GM12878 (cell line): Measurements from ENCODE around the gene PARP8. TPM values are rescaled to one million over a fixed set of nuclear protein-coding genes. Genes with fewer than 3 reads are reported as not detected.
A peak's percentile ranks its signal among the peaks of the same experiment; 100 is the strongest.

Source experiments
- ATAC-seq: fragments of 200-7000 bp; cut with Tn5 transposase; 3 replicates; pipeline ENCODE4 v1.9.1; 2020; ENCODE audit warnings: mild to moderate bottlenecking, moderate library complexity
- BruUV-seq: library from RNA; stranded (reverse); fragments of 400-500 nt; replicated peaks from 2 replicates; lab custom pipeline; 2021; lab: Mats Ljungman, UMichigan
- CTCF ChIA-PET: fragments of 300-600 bp; sonication (Branson Sonifier 250); formaldehyde crosslinking; extraction: SDS; loops from one replicate; lab custom pipeline; 2021; ENCODE audit warnings: inconsistent platforms; lab: Yijun Ruan, JAX
- POLR2A ChIA-PET: fragments of 350-600 bp; formaldehyde crosslinking; extraction: SDS; loops from one replicate; lab custom pipeline; 2021; ENCODE audit warnings: inconsistent platforms; lab: Charles Lee
- RAD21 ChIA-PET: fragments of 300-600 bp; sonication (Branson Sonifier 250); formaldehyde crosslinking; loops from one replicate; lab custom pipeline; 2023; ENCODE audit warnings: antibody characterized with exemption; ENCODE audit not compliant: unreplicated experiment; lab: Charles Lee
- SMC1A ChIA-PET: fragments of 300-600 bp; sonication (Branson Sonifier 250); formaldehyde crosslinking; loops from one replicate; lab custom pipeline; 2023; ENCODE audit not compliant: unreplicated experiment, uncharacterized antibody; lab: Charles Lee
- DNase-seq: peaks from one replicate; pipeline ENCODE4 v3.0.0-alpha.2; 2011; ENCODE audit warnings: low read depth, low spot score
- FAIRE-seq: peaks from 3 replicates; lab custom pipeline; 2011; peaks lifted over from hg19 to GRCh38; lab: Jason Lieb, UNC
- H2AFZ ChIP-seq: 2 replicates; pipeline ENCODE4 v1.6.0; 2011; ENCODE audit warnings: low read depth, low read length, control low read depth; ENCODE audit not compliant: control insufficient read depth
- H3K27ac ChIP-seq: 2 replicates; pipeline ENCODE4 v1.5.1; 2011; ENCODE audit warnings: control low read depth; ENCODE audit not compliant: control insufficient read depth, insufficient read depth
- H3K27me3 ChIP-seq, 2 experiments: replicated peaks in 1 of 2; 2 replicates each; pipeline versions ENCODE4 v1.6.0 to v1.6.1; 2011; ENCODE audit warnings: low read length in 1 of 2; ENCODE audit not compliant: control insufficient read depth in 2 of 2, insufficient read depth in 2 of 2
- H3K36me3 ChIP-seq, 2 experiments: 2 replicates each; pipeline ENCODE4 v1.5.1; 2011; ENCODE audit warnings: low read length in 1 of 2; ENCODE audit not compliant: control insufficient read depth in 2 of 2, insufficient read depth in 2 of 2
- H3K4me1 ChIP-seq: 2 replicates; pipeline ENCODE4 v1.6.1; 2011; ENCODE audit warnings: mild to moderate bottlenecking, low read length, moderate library complexity, mixed read lengths; ENCODE audit not compliant: control insufficient read depth, insufficient read depth
- H3K4me2 ChIP-seq: 2 replicates; pipeline ENCODE4 v1.6.0; 2011; ENCODE audit warnings: control low read depth; ENCODE audit not compliant: control insufficient read depth, insufficient read depth
- H3K4me3 ChIP-seq: fragments of 200-600 bp; sonication (generic); 2 replicates; pipeline ENCODE4 v1.5.1; 2016
- H3K79me2 ChIP-seq: 2 replicates; pipeline ENCODE4 v1.6.0; 2011; ENCODE audit warnings: low read length; ENCODE audit not compliant: control insufficient read depth, insufficient read depth
- H3K9ac ChIP-seq: 2 replicates; pipeline ENCODE4 v1.8.0; 2011; ENCODE audit warnings: low read length, control low read depth, mixed read lengths; ENCODE audit not compliant: control insufficient read depth, insufficient read depth
- H3K9me3 ChIP-seq: replicated peaks from 3 replicates; pipeline ENCODE4 v1.5.1; 2011; ENCODE audit warnings: mild to moderate bottlenecking, low read length; ENCODE audit not compliant: control insufficient read depth, insufficient read depth
- H4K20me1 ChIP-seq: 2 replicates; pipeline ENCODE4 v1.6.0; 2011; ENCODE audit not compliant: control insufficient read depth, insufficient read depth
- CBX3 ChIP-seq: fragments of 200-600 bp; sonication (generic); IDR thresholded peaks from 2 replicates; pipeline ENCODE4 v1.6.1; 2016; ENCODE audit warnings: low read depth, borderline replicate concordance
- CBX5 ChIP-seq: sonication (generic); IDR thresholded peaks from 2 replicates; pipeline ENCODE4 v1.6.1; 2016; ENCODE audit warnings: low read depth, moderate library complexity, mild to moderate bottlenecking, inconsistent platforms
- CEBPZ ChIP-seq: fragments of 150-350 bp; IDR thresholded peaks from 2 replicates; pipeline ENCODE4 v1.6.1; 2016; ENCODE audit warnings: low read depth, low read length
- CREM ChIP-seq: IDR thresholded peaks from 2 replicates; pipeline ENCODE4 v1.6.1; 2014; ENCODE audit warnings: antibody characterized with exemption, low read depth
- CUX1 ChIP-seq: IDR thresholded peaks from 2 replicates; pipeline ENCODE4 v1.6.1; 2012; ENCODE audit warnings: improper control_type of control experiment, low read depth, low read length; ENCODE audit not compliant: insufficient replicate concordance
- E4F1 ChIP-seq: fragments of 450-650 bp; IDR thresholded peaks from 2 replicates; pipeline ENCODE4 v1.6.1; 2018; ENCODE audit warnings: borderline replicate concordance, mild to moderate bottlenecking; ENCODE audit not compliant: partially characterized antibody
- FOS ChIP-seq: IDR thresholded peaks from 3 replicates; pipeline ENCODE4 v1.6.1; 2011; ENCODE audit warnings: borderline replicate concordance; ENCODE audit not compliant: insufficient read length; ENCODE audit errors: extremely low read depth
- NR2C2 ChIP-seq: IDR thresholded peaks from 2 replicates; pipeline ENCODE4 v1.6.1; 2011; ENCODE audit warnings: borderline replicate concordance, low read depth; ENCODE audit not compliant: control insufficient read depth, insufficient read length
- PML ChIP-seq: IDR thresholded peaks from 2 replicates; pipeline ENCODE4 v1.6.1; 2012; ENCODE audit warnings: low read length, inconsistent platforms
- RB1 ChIP-seq: fragments of 450-650 bp; formaldehyde crosslinking; IDR thresholded peaks from 2 replicates; pipeline ENCODE4 v1.6.1; 2017; ENCODE audit warnings: mild to moderate bottlenecking, borderline replicate concordance
- SREBF1 ChIP-seq: IDR thresholded peaks from 2 replicates; pipeline ENCODE4 v1.6.1; 2012; ENCODE audit warnings: mild to moderate bottlenecking, low read length
- WGBS: methylation state at CpG from one replicate; pipeline ENCODE4 v1.1.6; 2016; ENCODE audit warnings: low lambda C conversion rate; ENCODE audit not compliant: insufficient replicate concordance, insufficient coverage; ENCODE audit errors: missing lambda C conversion rate; 5-methylcytosine and 5-hydroxymethylcytosine counted together
- in situ Hi-C: fragments of 300-500 bp; cut with MboI; formaldehyde crosslinking; loops from 9 replicates; pipeline ENCODE4 v1.14.3; 2018; ENCODE audit warnings: mixed read lengths
- intact Hi-C: fragments of 100-400 bp; cut with micrococcal nuclease; formaldehyde crosslinking; loops from one replicate; pipeline ENCODE4 v1.14.2; 2022; ENCODE audit not compliant: unreplicated experiment
- polyA plus RNA-seq, 11 experiments: library from polyadenylated mRNA; depleted of rRNA in 4 of 11; unstranded in 6 of 11; stranded (reverse) in 5 of 11; fragments of >200 nt; fragmentation: Nextera tagmentation in 4 of 11; fragmentation: Illumina TruSeq in 1 of 11; extraction: Ambion mirVana in 4 of 11; extraction: Trizol in 1 of 11; gene quantifications; 1 replicate in 1 of 11; 2 replicates in 10 of 11; pipeline versions ENCODE4 v1.2.1 to v1.2.3, GENCODE V29; 2011 to 2016; ENCODE audit warnings: inconsistent platforms in 2 of 11, missing spikeins in 2 of 11, low read depth in 1 of 11
- total RNA-seq, 4 experiments: library from RNA; depleted of rRNA in 3 of 4; stranded (reverse); fragments of >200 nt in 3 of 4; fragmentation: Illumina TruSeq in 1 of 4; extraction: Trizol in 1 of 4; gene quantifications; 2 replicates each; pipeline versions ENCODE4 v1.2.1 to v1.2.3, GENCODE V29; 2013 to 2021

The PARP8 gene
- total and polyA plus RNA-seq, 10 of the 15 experiments (the other 5 are each of a cell fraction or from before 2014, with no cell fraction given): 9.1 to 65.2 (median 20.6) TPM

GRCh38 chr5:50853151-50853550 lies 186.7 kb downstream of the PARP8 start:
- H2AFZ ChIP-seq: peak overlapping the region; percentile 65
- FAIRE-seq: no peak
- TF ChIP-seq PML: no peak
- no peak for TF ChIP-seq CEBPZ
- TF ChIP-seq CBX5: 0 out of 2 replicates have a peak, but pooled peaks have one; percentile 37
- no peak for TF ChIP-seq SREBF1
- no peak for TF ChIP-seq CREM
- no peak for TF ChIP-seq CBX3
- TF ChIP-seq E4F1: no peak
- TF ChIP-seq CUX1: no peak
- no peak for TF ChIP-seq NR2C2
- TF ChIP-seq FOS: no peak
- TF ChIP-seq RB1: no peak

More at GRCh38 chr5:50853151-50853550, 186.7 kb downstream of the PARP8 start:
- RAD21 ChIA-PET: no interaction called here
- Histone ChIP-seq H3K9me3 (no peaks in the 10 kb centered on the region), H3K27me3 (no peaks in the 10 kb centered on the region), H4K20me1 (no peaks in the 10 kb centered on the region), H3K79me2 (no peaks in the 10 kb centered on the region), H3K9ac (no peak overlapping the region), H3K4me3 (no peak overlapping the region), H3K36me3 (no peaks in the 10 kb centered on the region), H3K27ac (peak overlapping the region; percentile 20; the same call in 1 of the 2 replicates), H3K4me2 (peak overlapping the region; percentile 34; the same call in 1 of the 2 replicates), H3K4me1 (peaks cover 12% of the 10 kb centered on the region)
- in situ Hi-C loops (no loop called here), intact Hi-C loops (no loop called here)
- 18% methylated on average over 4 of the region's 4 CpGs for WGBS
- no TSS peak for BruUV-seq
- CTCF ChIA-PET: interaction anchor here (1.0 kb wide), 1 partner anchor 9 kb away, joined by 3 read pairs; no protein-coding TSS in a partner anchor
- peak; percentile 60 for DNase-seq
- POLR2A ChIA-PET: no interaction called here
- SMC1A ChIA-PET: interaction anchor here (1.3 to 3.0 kb wide), 2 partner anchors 10 to 25 kb away, joined by 5 to 11 read pairs; no protein-coding TSS in a partner anchor
- ATAC-seq: peak; percentile 82
